T-helper 17 cell (primary cell): Measurements from ENCODE around the gene C17orf107. TPM values are rescaled to one million over a fixed set of nuclear protein-coding genes. Genes with fewer than 3 reads are reported as not detected.
"Not testable (repeated sequence)": the region's sequence is repeated elsewhere in the genome, so short reads cannot be mapped to it uniquely, and the experiment has no call there.

Experiments used
- ATAC-seq: fragments of 150-1000 bp; cut with Tn5 transposase; 2 replicates; pipeline ENCODE4 v1.10.0; 2021; ENCODE audit warnings: mild to moderate bottlenecking, moderate library complexity
- DNase-seq, 3 donors: peaks; one replicate each; pipeline versions ENCODE4 v3.0.0 to v3.0.0-alpha.2; 2020 to 2021
- H3K9me3 ChIP-seq: one replicate; pipeline ENCODE4 v1.7.0; 2013; ENCODE audit warnings: low read length, mild to moderate bottlenecking; ENCODE audit not compliant: control insufficient read depth, poor library complexity, severe bottlenecking
- H3K27ac Mint-ChIP-seq: one replicate; pipeline ENCODE4 v1.8.0; 2022; ENCODE audit warnings: mild to moderate bottlenecking, moderate library complexity, mixed read lengths
- H3K27me3 Mint-ChIP-seq: one replicate; pipeline ENCODE4 v1.8.0; 2022; ENCODE audit warnings: mixed read lengths
- H3K36me3 Mint-ChIP-seq: one replicate; pipeline ENCODE4 v1.8.0; 2022; ENCODE audit warnings: low read depth, mixed read lengths
- H3K4me1 Mint-ChIP-seq: one replicate; pipeline ENCODE4 v1.8.0; 2022; ENCODE audit warnings: mild to moderate bottlenecking, mixed read lengths
- H3K4me3 Mint-ChIP-seq: one replicate; pipeline ENCODE4 v1.8.0; 2022; ENCODE audit warnings: mild to moderate bottlenecking, moderate library complexity, mixed read lengths
- total RNA-seq, 4 donors: library from RNA in 2 of 4; stranded (reverse) in 2 of 4; gene quantifications; one replicate each; pipeline ENCODE4 v1.2.3 and lab custom pipeline; 2022 to 2026

Gene C17orf107
- total RNA-seq, 2 donors from 2014 or later: 10.7 to 12.8 TPM

- ATAC-seq (no peak), DNase-seq (no peak)
- no peaks in the 10 kb centered on the region for H3K9me3 ChIP-seq
- Mint-ChIP-seq H3K36me3 (no peaks in the 10 kb centered on the region), H3K4me3 (peak overlapping the region; percentile 79), H3K27ac (peak overlapping the region; percentile 39), H3K4me1 (peaks cover 21% of the 10 kb centered on the region), H3K27me3 (no peaks in the 10 kb centered on the region)
These were observed 1.6 kb upstream of the C17orf107 start for GRCh38 chr17:4897785-4898184.

- Mint-ChIP-seq H3K36me3 (no peaks in the 10 kb centered on the region), H3K27ac (peak overlapping the region; percentile 39), H3K4me3 (peak overlapping the region; percentile 79), H3K4me1 (peaks cover 27% of the 10 kb centered on the region), H3K27me3 (no peaks in the 10 kb centered on the region)
- DNase-seq: no peak
- ATAC-seq: no peak
- H3K9me3 ChIP-seq: no peaks in the 10 kb centered on the region
These were observed 985 bp upstream of the C17orf107 start for GRCh38 chr17:4898351-4898750.

- no peak for DNase-seq
- peak; percentile 3 for ATAC-seq
- H3K4me1 Mint-ChIP-seq: peaks cover 31% of the 10 kb centered on the region
- H3K4me3 Mint-ChIP-seq: peak overlapping the region; percentile 93
- H3K9me3 ChIP-seq: no peaks in the 10 kb centered on the region
- H3K36me3 Mint-ChIP-seq: no peaks in the 10 kb centered on the region
- H3K27me3 Mint-ChIP-seq: no peaks in the 10 kb centered on the region
- peak overlapping the region; percentile 92 for H3K27ac Mint-ChIP-seq
These were observed 409 bp upstream of the C17orf107 start for GRCh38 chr17:4898927-4899326.

- DNase-seq (peak; percentile 42 to 53 (median 51)), ATAC-seq (peak; percentile 35)
- Mint-ChIP-seq H3K4me3 (peak overlapping the region; percentile 93), H3K36me3 (no peaks in the 10 kb centered on the region), H3K27ac (peak overlapping the region; percentile 92), H3K4me1 (peaks cover 31% of the 10 kb centered on the region), H3K27me3 (no peaks in the 10 kb centered on the region)
- no peaks in the 10 kb centered on the region for H3K9me3 ChIP-seq
These were observed 1.1 kb downstream of the C17orf107 start for GRCh38 chr17:4900231-4901107.

GRCh38 chr17:4901108-4901647 lies 1.8 kb downstream of the C17orf107 start:
- H3K9me3 ChIP-seq: no peaks in the 10 kb centered on the region
- H3K27ac Mint-ChIP-seq: peak overlapping the region; percentile 81
- H3K4me3 Mint-ChIP-seq: peak overlapping the region; percentile 93
- no peaks in the 10 kb centered on the region for H3K36me3 Mint-ChIP-seq
- no peak for ATAC-seq
- DNase-seq: no peak
- peaks cover 31% of the 10 kb centered on the region for H3K4me1 Mint-ChIP-seq
- H3K27me3 Mint-ChIP-seq: no peaks in the 10 kb centered on the region

GRCh38 chr17:4901648-4902344 lies 2.5 kb downstream of the C17orf107 start:
- peaks cover 31% of the 10 kb centered on the region for H3K4me1 Mint-ChIP-seq
- no peak for ATAC-seq
- peak overlapping the region; percentile 43 for H3K4me3 Mint-ChIP-seq
- DNase-seq: no peak
- no peaks in the 10 kb centered on the region for H3K36me3 Mint-ChIP-seq
- H3K9me3 ChIP-seq: no peaks in the 10 kb centered on the region
- H3K27ac Mint-ChIP-seq: peak overlapping the region; percentile 45
- no peaks in the 10 kb centered on the region for H3K27me3 Mint-ChIP-seq

- Mint-ChIP-seq H3K36me3 (no peaks in the 10 kb centered on the region), H3K4me1 (peaks cover 31% of the 10 kb centered on the region), H3K27ac (peak overlapping the region; percentile 45), H3K4me3 (no peak overlapping the region), H3K27me3 (no peaks in the 10 kb centered on the region)
- no peaks in the 10 kb centered on the region for H3K9me3 ChIP-seq
- DNase-seq (no peak), ATAC-seq (no peak)
These were observed 3.2 kb downstream of the C17orf107 start for GRCh38 chr17:4902540-4902939.

- H3K9me3 ChIP-seq: no peaks in the 10 kb centered on the region
- H3K4me3 Mint-ChIP-seq: peak within 1 kb of the TSS; percentile 85
- DNase-seq: peak; percentile 47 to 66 (median 55)
- H3K27ac Mint-ChIP-seq: peak within 1 kb of the TSS; percentile 69
- H3K36me3 Mint-ChIP-seq: no peaks in the 10 kb centered on the region
- no peaks in the 10 kb centered on the region for H3K27me3 Mint-ChIP-seq
- H3K4me1 Mint-ChIP-seq: peaks cover 28% of the 10 kb centered on the region
- peak; percentile 43 for ATAC-seq
These were observed 3.9 kb downstream of the C17orf107 start, which contains the start of gene CHRNE for GRCh38 chr17:4903051-4903818. CHRNE (minus strand) TSS chr17:4903098; CDS start chr17:4903063, 35 bp downstream.

GRCh38 chr17:4906642-4907041 lies 7.3 kb downstream of the C17orf107 start:
- H3K4me1 Mint-ChIP-seq: peaks cover 22% of the 10 kb centered on the region
- ATAC-seq, H3K4me3 Mint-ChIP-seq, DNase-seq, H3K36me3 Mint-ChIP-seq, H3K27me3 Mint-ChIP-seq, H3K9me3 ChIP-seq, H3K27ac Mint-ChIP-seq: not testable (repeated sequence)

GRCh38 chr17:4908301-4908700 lies 9.0 kb downstream of the C17orf107 start:
- no peak for ATAC-seq
- no peak overlapping the region for H3K4me3 Mint-ChIP-seq
- no peak overlapping the region for H3K27ac Mint-ChIP-seq

GRCh38 chr17:4908711-4909496 lies 9.6 kb downstream of the C17orf107 start:
- Mint-ChIP-seq H3K27ac (no peak overlapping the region), H3K4me1 (peaks cover 7% of the 10 kb centered on the region)

More at GRCh38 chr17:4908301-4908700, 9.0 kb downstream of the C17orf107 start:
- no peak for DNase-seq
- Mint-ChIP-seq H3K4me1 (peaks cover 11% of the 10 kb centered on the region), H3K27me3 (no peaks in the 10 kb centered on the region), H3K36me3 (no peaks in the 10 kb centered on the region)
- H3K9me3 ChIP-seq: no peaks in the 10 kb centered on the region

GRCh38 chr17:4913994-4914393 lies 14.7 kb downstream of the C17orf107 start:
- Mint-ChIP-seq H3K27me3 (no peaks in the 10 kb centered on the region), H3K27ac (no peak overlapping the region), H3K36me3 (no peaks in the 10 kb centered on the region), H3K4me3 (no peak overlapping the region), H3K4me1 (peaks cover 7% of the 10 kb centered on the region)
- no peak for ATAC-seq
- no peak for DNase-seq
- no peaks in the 10 kb centered on the region for H3K9me3 ChIP-seq

More at GRCh38 chr17:4908711-4909496, 9.6 kb downstream of the C17orf107 start:
- Mint-ChIP-seq H3K36me3 (no peaks in the 10 kb centered on the region), H3K27me3 (no peaks in the 10 kb centered on the region), H3K4me3 (no peak overlapping the region)
- peak; percentile 96 for ATAC-seq
- no peaks in the 10 kb centered on the region for H3K9me3 ChIP-seq
- DNase-seq: peak; percentile 51 to 54 (median 53)
